ENCODE measurements around the gene HDGFL3. TPM values are rescaled to one million over a fixed set of nuclear protein-coding genes. Genes with fewer than 3 reads are reported as not detected.
"Not testable (repeated sequence)": the region's sequence is repeated elsewhere in the genome, so short reads cannot be mapped to it uniquely, and the experiment has no call there.

HDGFL3 gene
- total and polyA plus RNA-seq, 9 donors = 24.7 to 67.6 (median 52.6) TPM

GRCh38 chr15:83155942-83156341, 51.7 kb downstream of the HDGFL3 start:
- WGBS, 3 donors = 38 to 67% (median 42%) methylated on average over 1 of the region's 1 CpG

GRCh38 chr15:83153288-83153687, 54.3 kb downstream of the HDGFL3 start:
- no peaks in the 10 kb centered on the region for H3K4me1 ChIP-seq (ENCODE audit: insufficient read depth)
- 94 to 96% (median 96%) methylated on average over 1 of the region's 1 CpG for WGBS, 3 donors
- H3K36me3 ChIP-seq = no peaks in the 10 kb centered on the region
- H3K4me3 ChIP-seq = no peak overlapping the region
- TF ChIP-seq EP300 (IDR thresholded peaks at IDR 0.05) (no peak), POLR2A (IDR thresholded peaks at IDR 0.05) (no peak)
- TF ChIP-seq, protein P1, sequence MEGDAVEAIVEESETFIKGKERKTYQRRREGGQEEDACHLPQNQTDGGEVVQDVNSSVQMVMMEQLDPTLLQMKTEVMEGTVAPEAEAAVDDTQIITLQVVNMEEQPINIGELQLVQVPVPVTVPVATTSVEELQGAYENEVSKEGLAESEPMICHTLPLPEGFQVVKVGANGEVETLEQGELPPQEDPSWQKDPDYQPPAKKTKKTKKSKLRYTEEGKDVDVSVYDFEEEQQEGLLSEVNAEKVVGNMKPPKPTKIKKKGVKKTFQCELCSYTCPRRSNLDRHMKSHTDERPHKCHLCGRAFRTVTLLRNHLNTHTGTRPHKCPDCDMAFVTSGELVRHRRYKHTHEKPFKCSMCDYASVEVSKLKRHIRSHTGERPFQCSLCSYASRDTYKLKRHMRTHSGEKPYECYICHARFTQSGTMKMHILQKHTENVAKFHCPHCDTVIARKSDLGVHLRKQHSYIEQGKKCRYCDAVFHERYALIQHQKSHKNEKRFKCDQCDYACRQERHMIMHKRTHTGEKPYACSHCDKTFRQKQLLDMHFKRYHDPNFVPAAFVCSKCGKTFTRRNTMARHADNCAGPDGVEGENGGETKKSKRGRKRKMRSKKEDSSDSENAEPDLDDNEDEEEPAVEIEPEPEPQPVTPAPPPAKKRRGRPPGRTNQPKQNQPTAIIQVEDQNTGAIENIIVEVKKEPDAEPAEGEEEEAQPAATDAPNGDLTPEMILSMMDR (IDR thresholded peaks at IDR 0.05) = no peak
- H3K9me3 ChIP-seq = no peaks in the 10 kb centered on the region
- H3K27me3 ChIP-seq = no peaks in the 10 kb centered on the region
- DNase-seq = no peak
- intact Hi-C loops (cut with DNase I) = no loop called here
- H3K27ac ChIP-seq = no peak overlapping the region

More at GRCh38 chr15:83155942-83156341, 51.7 kb downstream of the HDGFL3 start:
- intact Hi-C loops (cut with DNase I) = no loop called here
- Histone ChIP-seq H3K9me3 (no peaks in the 10 kb centered on the region), H3K27me3 (no peaks in the 10 kb centered on the region), H3K27ac (no peak overlapping the region), H3K4me1 (ENCODE audit: insufficient read depth) (no peaks in the 10 kb centered on the region), H3K36me3 (no peaks in the 10 kb centered on the region), H3K4me3 (no peak overlapping the region)
- no peak for DNase-seq
- TF ChIP-seq POLR2A (IDR thresholded peaks at IDR 0.05) (no peak), EP300 (IDR thresholded peaks at IDR 0.05) (no peak)
- TF ChIP-seq, protein P1 (IDR thresholded peaks at IDR 0.05) = no peak

DNA sequence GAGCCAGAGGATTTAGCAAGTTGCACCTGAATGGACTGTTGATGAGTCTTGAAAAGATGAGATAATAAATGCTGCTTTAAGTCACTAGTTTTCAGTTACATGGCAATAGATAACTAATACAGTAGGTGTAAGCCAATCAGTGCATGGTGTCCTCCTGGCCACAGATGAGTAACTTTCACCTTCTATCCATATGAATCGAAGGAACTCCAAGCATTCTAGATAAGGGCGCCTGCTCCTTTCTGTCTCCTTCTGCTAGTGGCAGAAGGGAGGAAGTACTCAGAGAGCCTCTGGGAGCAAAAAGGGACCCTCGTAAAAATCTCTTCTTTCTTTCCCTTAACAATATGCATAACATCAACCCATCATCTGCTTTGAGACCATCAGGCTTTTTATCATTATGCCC, 62.9 kb downstream of the HDGFL3 start:
- Histone ChIP-seq H3K4me1 (ENCODE audit: insufficient read depth) (no peaks in the 10 kb centered on the region), H3K36me3 (no peaks in the 10 kb centered on the region), H3K4me3 (no peak overlapping the region), H3K27ac (no peak overlapping the region), H3K27me3 (no peaks in the 10 kb centered on the region), H3K9me3 (no peaks in the 10 kb centered on the region)
- no peak for TF ChIP-seq POLR2A (IDR thresholded peaks at IDR 0.05)
- TF ChIP-seq, protein P1 (IDR thresholded peaks at IDR 0.05) = no peak
- DNase-seq = no peak
- intact Hi-C loops (cut with DNase I) = no loop called here
- WGBS, 3 donors = 89 to 94% (median 93%) methylated on average over 3 of the region's 3 CpGs

DNA sequence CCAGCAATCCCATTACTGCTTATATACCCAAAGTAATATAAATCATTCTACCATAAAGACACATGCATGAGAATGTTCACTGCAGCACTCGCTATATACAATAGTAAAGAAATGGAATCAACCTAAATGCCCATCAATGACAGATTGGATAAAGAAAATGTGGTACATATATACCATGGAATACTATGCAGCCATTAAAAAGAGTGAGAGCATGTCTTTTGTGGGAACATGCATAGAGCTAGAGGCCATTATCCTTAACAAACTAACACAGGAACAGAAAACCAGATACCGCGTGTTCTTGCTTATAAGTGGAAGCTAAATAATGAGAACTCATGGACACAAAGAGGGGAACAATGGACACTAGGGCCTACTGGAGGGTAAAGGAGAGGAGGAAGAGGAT, 65.5 kb downstream of the HDGFL3 start:
- H3K36me3 ChIP-seq; H3K4me1 ChIP-seq (ENCODE audit: insufficient read depth); intact Hi-C loops (cut with DNase I); DNase-seq; H3K9me3 ChIP-seq; H3K27ac ChIP-seq; H3K27me3 ChIP-seq; H3K4me3 ChIP-seq: not testable (repeated sequence)
- WGBS, 3 donors = 94 to 98% (median 97%) methylated on average over 3 of the region's 3 CpGs

DNA sequence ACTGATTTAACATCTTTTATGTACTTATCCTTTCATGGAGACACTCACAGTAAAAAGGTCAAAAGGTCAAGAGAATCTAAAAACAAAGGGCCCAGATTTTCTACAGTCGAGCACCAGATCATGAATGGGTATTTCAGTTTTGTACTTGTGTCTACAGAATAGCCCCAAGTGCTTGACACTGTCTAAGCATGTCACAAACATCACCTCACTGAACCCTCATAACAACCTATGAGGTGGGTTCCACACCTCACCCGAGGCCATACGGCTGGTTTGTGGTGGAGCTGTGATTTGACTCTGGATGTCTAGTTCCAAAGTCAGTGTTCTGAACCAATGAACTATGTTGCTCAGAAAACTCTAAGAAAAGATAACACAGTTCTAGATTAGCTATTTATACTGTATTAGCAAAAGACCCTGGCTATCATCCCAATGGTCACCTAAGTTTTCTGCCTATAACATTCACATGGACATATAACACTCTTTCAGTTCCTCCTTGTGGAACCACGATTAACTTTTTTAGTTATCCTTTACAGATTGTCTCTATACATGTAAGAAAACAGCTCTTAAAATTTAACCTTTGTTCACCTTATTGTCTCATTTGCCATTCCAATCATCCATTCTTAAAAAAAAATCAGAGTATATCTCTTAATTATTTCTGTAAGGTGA, 74.6 kb downstream of the HDGFL3 start:
- intact Hi-C loops (cut with DNase I) = no loop called here
- WGBS, 3 donors = 83 to 96% (median 87%) methylated on average over 4 of the region's 4 CpGs
- Histone ChIP-seq H3K9me3 (no peaks in the 10 kb centered on the region), H3K4me1 (ENCODE audit: insufficient read depth) (no peaks in the 10 kb centered on the region), H3K36me3 (no peaks in the 10 kb centered on the region), H3K4me3 (no peak overlapping the region), H3K27me3 (no peaks in the 10 kb centered on the region), H3K27ac (no peak overlapping the region)
- TF ChIP-seq POLR2A (IDR thresholded peaks at IDR 0.05) = no peak
- no peak for DNase-seq

All from ovary (tissue), 9 donors.